Measurements from ENCODE around the gene PRX. TPM values are rescaled to one million over a fixed set of nuclear protein-coding genes. Genes with fewer than 3 reads are reported as not detected.
A peak's percentile ranks its signal among the peaks of the same experiment; 100 is the strongest.

PRX gene
- total RNA-seq, 1 experiment from 2014 or later = 6.6 TPM

DNA sequence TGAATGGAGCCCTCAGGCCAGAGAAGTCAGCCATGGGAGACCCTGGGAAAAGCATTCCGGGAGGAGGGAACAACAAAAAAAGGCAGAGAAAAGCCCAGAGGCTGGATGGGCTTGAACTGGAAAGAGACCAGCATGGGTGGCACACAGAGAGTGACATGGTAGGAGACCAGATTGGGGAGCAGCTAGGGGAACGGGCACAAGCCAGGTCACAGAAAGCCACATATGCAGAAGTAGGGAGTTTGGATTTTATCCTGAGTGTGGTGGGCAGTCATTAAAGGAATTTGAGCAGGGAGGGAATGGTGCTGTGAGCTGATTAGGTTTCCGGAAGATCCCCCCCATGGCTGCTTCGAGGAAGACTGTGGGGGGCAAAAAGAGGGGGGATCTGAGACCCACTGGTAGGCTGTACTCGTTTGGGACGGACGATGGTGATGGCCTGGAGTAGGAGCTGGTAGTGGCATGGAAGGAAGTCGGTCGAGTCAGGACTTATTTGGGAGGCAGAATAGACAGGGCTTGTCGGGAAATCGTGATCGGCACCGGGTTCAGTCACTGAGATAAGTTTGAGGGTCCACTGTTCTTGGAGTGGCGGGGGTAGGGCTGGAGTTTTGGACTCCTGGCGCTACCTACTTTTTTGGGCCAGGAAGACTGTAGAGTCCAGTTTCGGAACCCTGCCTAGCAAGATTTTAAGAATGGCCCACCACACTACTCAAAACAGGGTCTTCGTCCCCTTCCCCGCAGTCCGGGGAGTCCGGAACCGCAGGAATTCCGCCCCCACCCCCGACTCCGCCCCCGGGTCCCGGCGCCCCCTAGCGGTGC is 11.7 kb upstream of the PRX start:
- Histone ChIP-seq H3K4me1 (replicated peaks; ENCODE audit: insufficient read depth) (peaks cover 12% of the 10 kb centered on the region), H3K36me3 (ENCODE audit: low read depth) (no peaks in the 10 kb centered on the region)

DNA sequence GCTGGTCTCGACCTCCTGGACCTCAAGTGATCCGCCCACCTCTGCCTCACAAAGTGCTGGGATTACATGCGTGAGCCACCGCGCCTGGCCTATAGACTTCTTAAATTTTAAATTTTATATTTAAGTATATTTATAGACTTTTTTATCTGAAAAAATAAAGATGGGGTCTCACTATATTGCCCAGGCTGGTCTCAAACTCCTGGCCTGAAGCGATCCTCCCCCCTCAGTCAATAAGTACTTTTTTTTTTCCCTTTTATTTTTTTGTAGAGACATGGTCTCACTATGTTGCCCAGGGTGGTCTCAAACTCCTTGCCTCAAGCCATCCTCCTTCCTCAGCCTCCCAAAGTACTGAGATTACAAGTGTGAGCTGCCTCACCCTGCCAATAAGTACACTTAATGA is 10.8 kb upstream of the PRX start:
- Histone ChIP-seq H3K4me1 (replicated peaks; ENCODE audit: insufficient read depth) (peaks cover 12% of the 10 kb centered on the region), H3K27me3 (ENCODE audit: insufficient read depth, low read depth) (no peaks in the 10 kb centered on the region), H3F3A (ENCODE audit: insufficient read depth, low read depth) (peaks cover 5% of the 10 kb centered on the region; the same call in 1 of the 2 replicates), H2AFZ (no peak overlapping the region), H4K20me1 (ENCODE audit: insufficient read depth) (no peaks in the 10 kb centered on the region), H3K36me3 (ENCODE audit: low read depth) (no peaks in the 10 kb centered on the region), H3K9me3 (ENCODE audit: insufficient read depth, low read depth) (no peaks in the 10 kb centered on the region), H3K79me2 (ENCODE audit: low read depth) (peaks cover 28% of the 10 kb centered on the region), H3K4me3 (no peak overlapping the region; the same call in 1 of the 2 replicates), H3K9me2 (ENCODE audit: insufficient read depth) (no peaks in the 10 kb centered on the region), H3K4me2 (peak overlapping the region; percentile 98), H3K27ac (no peak overlapping the region)
- no peak for TF ChIP-seq EZH2 (IDR thresholded peaks at IDR 0.05; ENCODE audit: low read depth)
- TF ChIP-seq, protein P1, sequence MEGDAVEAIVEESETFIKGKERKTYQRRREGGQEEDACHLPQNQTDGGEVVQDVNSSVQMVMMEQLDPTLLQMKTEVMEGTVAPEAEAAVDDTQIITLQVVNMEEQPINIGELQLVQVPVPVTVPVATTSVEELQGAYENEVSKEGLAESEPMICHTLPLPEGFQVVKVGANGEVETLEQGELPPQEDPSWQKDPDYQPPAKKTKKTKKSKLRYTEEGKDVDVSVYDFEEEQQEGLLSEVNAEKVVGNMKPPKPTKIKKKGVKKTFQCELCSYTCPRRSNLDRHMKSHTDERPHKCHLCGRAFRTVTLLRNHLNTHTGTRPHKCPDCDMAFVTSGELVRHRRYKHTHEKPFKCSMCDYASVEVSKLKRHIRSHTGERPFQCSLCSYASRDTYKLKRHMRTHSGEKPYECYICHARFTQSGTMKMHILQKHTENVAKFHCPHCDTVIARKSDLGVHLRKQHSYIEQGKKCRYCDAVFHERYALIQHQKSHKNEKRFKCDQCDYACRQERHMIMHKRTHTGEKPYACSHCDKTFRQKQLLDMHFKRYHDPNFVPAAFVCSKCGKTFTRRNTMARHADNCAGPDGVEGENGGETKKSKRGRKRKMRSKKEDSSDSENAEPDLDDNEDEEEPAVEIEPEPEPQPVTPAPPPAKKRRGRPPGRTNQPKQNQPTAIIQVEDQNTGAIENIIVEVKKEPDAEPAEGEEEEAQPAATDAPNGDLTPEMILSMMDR (conservative IDR thresholded peaks at IDR 0.05) = no peak
- POLR2A ChIA-PET (ENCODE audit: unreplicated experiment) = no interaction called here
- intact Hi-C loops (cut with micrococcal nuclease; ENCODE audit: unreplicated experiment) = loop anchor here (10.0 kb wide), 1 partner anchor 101 kb away; no protein-coding TSS in a partner anchor
- CTCF ChIA-PET = no interaction called here
- no TSS peak for BruUV-seq (replicated peaks)
- no peak for DNase-seq

More for the DNA sequence above, 11.7 kb upstream of the PRX start:
- POLR2A ChIA-PET (ENCODE audit: unreplicated experiment) = no interaction called here
- Histone ChIP-seq H3K4me3 (peak overlapping the region; percentile 87), H3K4me2 (peak overlapping the region; percentile 98), H4K20me1 (ENCODE audit: insufficient read depth) (no peaks in the 10 kb centered on the region), H2AFZ (peak overlapping the region; percentile 81), H3K79me2 (ENCODE audit: low read depth) (peaks cover 28% of the 10 kb centered on the region), H3K9me3 (ENCODE audit: insufficient read depth, low read depth) (no peaks in the 10 kb centered on the region), H3K27me3 (ENCODE audit: insufficient read depth, low read depth) (no peaks in the 10 kb centered on the region), H3K9me2 (ENCODE audit: insufficient read depth) (no peaks in the 10 kb centered on the region), H3K27ac (peak overlapping the region; percentile 92), H3F3A (ENCODE audit: insufficient read depth, low read depth) (peaks cover 5% of the 10 kb centered on the region; the same call in 1 of the 2 replicates)
- DNase-seq = no peak
- BruUV-seq (replicated peaks) = TSS peak; percentile 66
- no peak for TF ChIP-seq EZH2 (IDR thresholded peaks at IDR 0.05; ENCODE audit: low read depth)
- TF ChIP-seq, protein P1 (conservative IDR thresholded peaks at IDR 0.05) = no peak
- intact Hi-C loops (cut with micrococcal nuclease; ENCODE audit: unreplicated experiment) = loop anchor here (1.0 to 10.0 kb wide), 4 partner anchors 18 to 292 kb away; partner anchors contain the start of genes COQ8B and ITPKC
- CTCF ChIA-PET = no interaction called here

DNA sequence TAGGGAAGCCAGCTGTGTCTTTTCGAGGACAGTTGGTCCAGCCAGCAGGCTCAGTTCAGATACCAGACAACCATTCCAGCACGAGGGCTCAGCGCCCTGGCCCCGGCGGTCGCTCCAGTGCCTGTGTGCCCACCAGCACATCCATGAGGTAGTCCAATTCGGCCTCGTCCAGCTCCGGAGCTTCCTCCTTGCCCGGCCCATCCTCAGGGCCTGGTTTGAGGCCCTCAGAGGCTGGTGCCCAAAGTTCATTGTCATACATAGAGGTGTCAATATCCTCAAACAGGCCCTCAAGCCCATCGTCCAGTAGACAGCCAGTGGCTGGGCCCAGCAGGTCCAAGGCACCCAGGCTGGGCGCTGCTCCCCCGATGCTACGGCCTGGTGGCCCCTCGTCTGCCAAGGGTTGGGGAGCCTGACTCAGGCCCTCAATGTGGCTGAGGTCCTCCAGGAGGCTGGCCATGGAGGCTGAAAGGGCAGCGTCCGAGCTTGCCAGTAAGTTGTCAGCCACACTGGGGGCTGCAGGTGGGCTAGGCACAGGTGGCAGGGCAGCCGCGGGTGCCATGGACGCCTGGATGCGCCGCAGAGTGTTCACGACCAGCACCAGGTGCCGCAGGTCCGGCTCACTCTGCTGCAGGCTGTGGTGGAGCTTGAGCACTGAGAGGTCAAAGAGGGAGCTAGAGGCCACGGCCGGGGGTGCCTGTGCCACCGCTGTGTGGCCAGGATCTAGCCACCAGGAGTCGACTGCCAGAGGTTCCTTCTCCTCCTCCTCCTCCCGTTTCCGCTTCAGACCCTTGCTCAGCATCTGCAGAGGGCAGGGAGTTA is 9.8 kb upstream of the PRX start:
- no peaks in the 10 kb centered on the region for H3K9me2 ChIP-seq (ENCODE audit: insufficient read depth)

More for the DNA sequence above, 9.8 kb upstream of the PRX start:
- Histone ChIP-seq H3F3A (ENCODE audit: insufficient read depth, low read depth) (peaks cover 5% of the 10 kb centered on the region; the same call in 1 of the 2 replicates), H3K27me3 (ENCODE audit: insufficient read depth, low read depth) (no peaks in the 10 kb centered on the region), H3K27ac (no peak overlapping the region; the same call in 1 of the 2 replicates), H3K4me3 (no peak overlapping the region), H3K9me3 (ENCODE audit: insufficient read depth, low read depth) (no peaks in the 10 kb centered on the region), H3K79me2 (ENCODE audit: low read depth) (peaks cover 28% of the 10 kb centered on the region), H2AFZ (no peak overlapping the region), H4K20me1 (ENCODE audit: insufficient read depth) (no peaks in the 10 kb centered on the region), H3K36me3 (ENCODE audit: low read depth) (no peaks in the 10 kb centered on the region), H3K4me2 (no peak overlapping the region), H3K4me1 (replicated peaks; ENCODE audit: insufficient read depth) (peaks cover 12% of the 10 kb centered on the region)
- BruUV-seq (replicated peaks) = no TSS peak
- no peak for TF ChIP-seq EZH2 (IDR thresholded peaks at IDR 0.05; ENCODE audit: low read depth)
- TF ChIP-seq, protein P1 (conservative IDR thresholded peaks at IDR 0.05) = no peak
- DNase-seq = no peak
- ChIA-PET CTCF (interaction anchor here (0.6 kb wide), 1 partner anchor 26 kb away, joined by 3 read pairs; no protein-coding TSS in a partner anchor), POLR2A (ENCODE audit: unreplicated experiment) (interaction anchor here (0.7 kb wide), 1 partner anchor 28 kb away, joined by 6 read pairs; no protein-coding TSS in a partner anchor)
- intact Hi-C loops (cut with micrococcal nuclease; ENCODE audit: unreplicated experiment) = loop anchor here (10.0 kb wide), 1 partner anchor 102 kb away; no protein-coding TSS in a partner anchor
